H1 (cell line): Measurements from ENCODE around the gene C2CD4D. TPM values are rescaled to one million over a fixed set of nuclear protein-coding genes. Genes with fewer than 3 reads are reported as not detected.

Source experiments
- CHD7 ChIP-seq: fragments of 300-600 bp; sonication (generic); IDR thresholded peaks from 2 replicates; pipeline ENCODE4 v1.7.1; 2012; ENCODE audit warnings: low read length, moderate library complexity, mild to moderate bottlenecking, inconsistent platforms; ENCODE audit not compliant: insufficient replicate concordance
- EZH2 ChIP-seq: fragments of 200-600 bp; sonication (generic); IDR thresholded peaks from 2 replicates; pipeline ENCODE4 v1.7.1; 2012; ENCODE audit warnings: low read depth, mild to moderate bottlenecking, moderate library complexity, low read length, inconsistent platforms; ENCODE audit not compliant: severe bottlenecking
- KDM1A ChIP-seq: fragments of 200-600, 300-600 bp; sonication (generic); IDR thresholded peaks from 2 replicates; pipeline ENCODE4 v1.7.1; 2016; ENCODE audit warnings: mild to moderate bottlenecking, low read length, borderline replicate concordance
- TAF7 ChIP-seq: optimal IDR thresholded peaks from 2 replicates; pipeline ENCODE3; 2011; ENCODE audit warnings: low read depth, mild to moderate bottlenecking, inconsistent platforms, low read length, moderate library complexity, borderline replicate concordance
- ZNF274 ChIP-seq: IDR thresholded peaks from 2 replicates; pipeline ENCODE4 v1.7.0; 2012; ENCODE audit warnings: low read length, borderline replicate concordance; ENCODE audit errors: extremely low read depth
- polyA plus RNA-seq, 7 experiments: library from polyadenylated mRNA; depleted of rRNA in 3 of 7; stranded (reverse) in 5 of 7; unstranded in 2 of 7; fragments of >200 nt in 5 of 7; fragments of 200-250 nt in 2 of 7; gene quantifications; 1 replicate in 5 of 7; 2 replicates in 1 of 7; 4 replicates in 1 of 7; pipeline versions ENCODE4 v1.2.1 to v1.2.3, GENCODE V29; 2011 to 2013; ENCODE audit warnings: missing spikeins in 2 of 7, mixed read lengths in 2 of 7
- total RNA-seq: library from RNA; stranded (reverse); fragmentation: NEBNext Ultra II Directional; extraction: Animal tissue kit (Norgen Biotek cat#: 25700); gene quantifications from 2 replicates; pipeline ENCODE4 v1.2.1, GENCODE V29; 2021

C2CD4D gene
- total and polyA plus RNA-seq, 2 of the 8 experiments (the other 6 are each of a cell fraction or from before 2014, with no cell fraction given), result 0.41 to 0.71 TPM

- TF ChIP-seq CHD7 (no peak), KDM1A (no peak), ZNF274 (no peak), TAF7 (no peak), EZH2 (no peak)
- TF ChIP-seq, all 59 proteins: peak for 0
These were observed 19.5 kb downstream of the C2CD4D start (continued) for GRCh38 chr1:151819976-151820623.
